Measurements from ENCODE around the gene GAA.

DNA sequence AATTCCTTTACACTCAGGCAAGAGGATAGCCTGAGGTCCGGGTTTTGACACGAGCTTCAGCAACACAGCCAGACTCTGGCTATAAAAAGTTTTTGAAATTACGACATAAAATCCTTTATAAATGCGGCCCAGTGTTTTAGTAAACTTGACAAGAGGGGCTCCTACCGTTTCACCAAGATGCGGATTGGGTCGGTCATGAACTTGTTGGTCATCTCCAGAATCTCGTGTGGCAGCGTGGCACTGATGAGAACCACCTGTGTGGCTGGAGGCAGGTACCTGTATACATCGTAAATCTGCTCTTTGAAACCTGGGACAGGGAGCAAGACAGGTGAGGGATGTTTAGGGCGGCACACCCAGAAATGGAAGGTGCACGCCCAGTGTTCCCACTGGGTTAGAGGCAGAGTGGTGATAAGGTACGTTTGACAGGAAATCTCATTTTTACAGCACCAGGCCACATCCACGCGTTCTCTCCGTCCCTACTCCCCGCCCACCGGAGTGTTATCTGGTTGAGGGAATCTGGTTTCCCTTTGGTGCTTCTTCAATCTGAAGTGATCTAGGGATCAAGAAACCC, 37.6 kb downstream of the GAA start:
- TF ChIP-seq, protein P1, sequence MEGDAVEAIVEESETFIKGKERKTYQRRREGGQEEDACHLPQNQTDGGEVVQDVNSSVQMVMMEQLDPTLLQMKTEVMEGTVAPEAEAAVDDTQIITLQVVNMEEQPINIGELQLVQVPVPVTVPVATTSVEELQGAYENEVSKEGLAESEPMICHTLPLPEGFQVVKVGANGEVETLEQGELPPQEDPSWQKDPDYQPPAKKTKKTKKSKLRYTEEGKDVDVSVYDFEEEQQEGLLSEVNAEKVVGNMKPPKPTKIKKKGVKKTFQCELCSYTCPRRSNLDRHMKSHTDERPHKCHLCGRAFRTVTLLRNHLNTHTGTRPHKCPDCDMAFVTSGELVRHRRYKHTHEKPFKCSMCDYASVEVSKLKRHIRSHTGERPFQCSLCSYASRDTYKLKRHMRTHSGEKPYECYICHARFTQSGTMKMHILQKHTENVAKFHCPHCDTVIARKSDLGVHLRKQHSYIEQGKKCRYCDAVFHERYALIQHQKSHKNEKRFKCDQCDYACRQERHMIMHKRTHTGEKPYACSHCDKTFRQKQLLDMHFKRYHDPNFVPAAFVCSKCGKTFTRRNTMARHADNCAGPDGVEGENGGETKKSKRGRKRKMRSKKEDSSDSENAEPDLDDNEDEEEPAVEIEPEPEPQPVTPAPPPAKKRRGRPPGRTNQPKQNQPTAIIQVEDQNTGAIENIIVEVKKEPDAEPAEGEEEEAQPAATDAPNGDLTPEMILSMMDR (IDR thresholded peaks at IDR 0.05; ENCODE audit: control extremely low read depth in 1 of 3, insufficient read depth in 1 of 3, low read depth in 1 of 3, low read length in 3 of 3) = no peak
- TF ChIP-seq PHF8 (conservative IDR thresholded peaks at IDR 0.05; ENCODE audit: low read depth, low read length) = no peak
- TF ChIP-seq ASH2L (IDR thresholded peaks at IDR 0.05; ENCODE audit: low read length) = no peak
- no peak for TF ChIP-seq POLR2A (IDR thresholded peaks at IDR 0.05; ENCODE audit: control extremely low read depth in 1 of 2, low read depth in 2 of 2, low read length in 2 of 2)
